Amygdala (tissue), 56 donors: ENCODE measurements around the gene AP5M1.
"Not testable (repeated sequence)": the region's sequence is repeated elsewhere in the genome, so short reads cannot be mapped to it uniquely, and the experiment has no call there.

Experiments
- DNase-seq, 56 donors: peaks; one replicate each; lab custom pipeline; 2025; lab: John Stamatoyannopoulos, UW

Gene AP5M1, protein sequence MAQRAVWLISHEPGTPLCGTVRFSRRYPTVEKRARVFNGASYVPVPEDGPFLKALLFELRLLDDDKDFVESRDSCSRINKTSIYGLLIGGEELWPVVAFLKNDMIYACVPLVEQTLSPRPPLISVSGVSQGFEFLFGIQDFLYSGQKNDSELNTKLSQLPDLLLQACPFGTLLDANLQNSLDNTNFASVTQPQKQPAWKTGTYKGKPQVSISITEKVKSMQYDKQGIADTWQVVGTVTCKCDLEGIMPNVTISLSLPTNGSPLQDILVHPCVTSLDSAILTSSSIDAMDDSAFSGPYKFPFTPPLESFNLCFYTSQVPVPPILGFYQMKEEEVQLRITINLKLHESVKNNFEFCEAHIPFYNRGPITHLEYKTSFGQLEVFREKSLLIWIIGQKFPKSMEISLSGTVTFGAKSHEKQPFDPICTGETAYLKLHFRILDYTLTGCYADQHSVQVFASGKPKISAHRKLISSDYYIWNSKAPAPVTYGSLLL

DNA sequence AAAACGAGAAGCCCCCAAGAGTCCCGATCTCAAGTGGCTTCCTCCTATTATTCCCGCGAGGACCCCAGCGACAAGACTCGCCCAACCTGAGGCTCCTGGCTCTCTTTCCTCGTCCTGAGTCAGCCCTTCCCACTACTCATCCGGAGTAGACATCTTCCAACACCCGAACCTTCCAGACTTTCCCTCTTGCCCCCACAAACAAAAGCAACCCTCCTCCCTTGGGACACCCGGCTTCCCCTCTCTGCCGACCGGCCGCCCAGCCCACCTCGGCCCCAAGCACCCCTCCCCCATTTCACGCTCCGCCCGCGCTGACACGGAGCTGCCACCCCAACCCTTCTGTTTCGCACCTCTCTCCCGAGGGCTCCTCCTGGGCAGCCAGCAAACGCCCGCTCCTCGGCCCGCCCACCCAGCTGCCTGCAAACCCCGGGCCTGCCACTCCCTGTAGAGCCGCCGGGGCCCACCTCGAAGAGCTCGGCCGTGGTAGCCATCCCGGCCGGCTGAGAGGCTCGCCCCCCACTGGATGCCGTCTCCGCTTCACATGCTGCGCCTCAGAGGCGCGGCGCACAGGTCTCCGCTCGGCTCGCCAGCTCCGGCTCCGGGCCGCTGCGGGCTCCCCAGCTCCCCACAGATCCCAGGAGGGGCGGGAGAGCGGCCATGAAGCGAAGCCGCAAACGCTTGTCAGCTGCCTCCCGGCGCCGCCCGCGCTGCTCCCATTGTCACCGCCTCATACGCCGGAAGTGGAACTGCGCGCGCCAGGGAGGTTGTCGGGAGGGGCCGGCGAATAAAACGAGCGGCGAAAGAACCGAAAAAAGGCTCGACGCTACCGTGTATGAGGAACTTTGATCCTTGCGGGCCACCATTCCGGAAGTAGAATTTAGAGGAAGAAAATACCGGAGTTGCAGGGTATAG is at the start of gene AP5M1, which contains the start of gene EXOC5:
AP5M1 (plus strand) TSS at position 811 of the 909 bp plus-strand sequence. CDS start 344 bp downstream, outside the sequence.
EXOC5 (minus strand) TSS at position 745 of the 909 bp plus-strand sequence; CDS start at position 488, 257 bp downstream.
- peak; percentile 55 to 95 (median 85) for DNase-seq

DNA sequence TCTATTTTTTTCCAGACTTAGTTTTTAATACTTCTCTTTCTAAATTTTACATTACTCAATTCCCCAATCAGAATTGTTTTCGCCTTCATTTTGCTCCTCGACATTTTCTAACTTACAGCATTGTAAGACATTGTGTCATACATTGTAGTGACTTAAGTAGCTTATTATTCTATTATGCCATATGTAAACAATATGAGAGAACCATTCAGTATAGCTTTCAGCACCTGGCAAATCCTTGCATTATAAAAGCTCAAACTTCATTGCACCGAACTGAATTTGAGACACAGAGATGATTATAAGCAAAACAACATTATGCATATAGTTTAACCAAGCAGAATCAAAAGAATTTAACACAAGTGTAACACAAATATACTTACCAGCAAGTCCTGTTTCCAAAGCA is 46.8 kb upstream of the AP5M1 start:
- DNase-seq, result no peak

- DNase-seq, result no peak
These were observed 41.7 kb upstream of the AP5M1 start for GRCh38 chr14:57227083-57227482.

DNA sequence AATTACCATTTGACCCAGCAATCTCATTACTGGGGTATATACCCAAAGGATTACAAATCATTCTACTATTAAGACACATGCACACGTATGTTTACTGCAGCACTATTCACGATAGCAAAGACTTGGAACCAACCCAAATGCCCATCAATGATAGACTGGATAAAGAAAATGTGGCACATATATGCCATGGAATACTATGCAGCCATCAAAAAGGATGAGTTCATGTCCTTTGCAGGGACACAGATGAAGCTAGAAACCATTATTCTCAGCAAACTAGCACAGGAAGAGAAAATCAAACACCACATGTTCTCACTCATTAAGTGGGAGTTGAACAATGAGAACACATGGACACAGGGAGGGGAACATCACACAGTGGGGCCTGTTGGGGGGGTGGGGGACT is 40.5 kb upstream of the AP5M1 start:
- DNase-seq, result not testable (repeated sequence)

DNA sequence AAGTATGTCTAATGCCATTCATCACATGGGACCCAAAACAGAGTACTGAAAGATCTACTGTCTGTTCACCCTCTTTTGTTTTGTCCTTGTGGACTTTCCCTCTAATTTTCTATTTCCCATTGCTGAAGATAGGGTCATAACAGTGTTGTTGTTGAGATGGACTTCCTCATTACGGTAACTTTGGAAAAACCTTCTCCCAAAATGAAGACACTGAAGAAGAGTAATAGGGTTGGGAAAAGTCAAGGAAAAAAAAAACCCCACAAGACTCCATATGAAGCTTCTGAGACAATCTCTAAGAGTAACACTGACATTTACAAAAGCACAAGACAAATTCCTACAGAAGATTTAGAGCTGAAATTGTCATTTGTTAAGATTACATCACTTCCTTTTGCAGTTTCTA is 36.8 kb upstream of the AP5M1 start:
- DNase-seq, result no peak

- not testable (repeated sequence) for DNase-seq
These were observed 28.7 kb upstream of the AP5M1 start for GRCh38 chr14:57240115-57240514.

DNA sequence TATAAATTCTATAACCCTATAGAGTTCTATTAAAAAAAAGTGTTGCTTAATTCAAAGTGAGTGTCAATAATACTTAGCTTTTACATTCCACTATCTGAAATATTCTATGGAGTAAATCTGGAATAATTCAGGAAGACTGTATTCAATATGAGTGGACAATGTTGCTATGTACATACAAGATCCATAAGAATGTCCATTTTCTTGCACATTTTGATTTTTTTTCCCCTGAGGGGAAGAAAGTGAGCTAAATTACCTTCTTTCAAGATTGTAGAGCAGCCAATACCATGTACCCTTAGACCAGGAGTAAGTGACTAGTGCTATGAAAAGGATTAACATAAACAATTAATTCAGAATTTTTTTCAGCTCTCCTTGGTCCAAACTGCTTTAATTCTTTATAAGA is 25.5 kb upstream of the AP5M1 start:
- no peak for DNase-seq

GRCh38 chr14:57244106-57244505 is 24.7 kb upstream of the AP5M1 start:
- DNase-seq, result no peak

GRCh38 chr14:57245941-57246340 is 22.8 kb upstream of the AP5M1 start:
- DNase-seq, result no peak

- no peak for DNase-seq
These were observed 21.7 kb upstream of the AP5M1 start for GRCh38 chr14:57246933-57247657.

GRCh38 chr14:57254884-57255283 is 13.9 kb upstream of the AP5M1 start:
- DNase-seq, result no peak

DNA sequence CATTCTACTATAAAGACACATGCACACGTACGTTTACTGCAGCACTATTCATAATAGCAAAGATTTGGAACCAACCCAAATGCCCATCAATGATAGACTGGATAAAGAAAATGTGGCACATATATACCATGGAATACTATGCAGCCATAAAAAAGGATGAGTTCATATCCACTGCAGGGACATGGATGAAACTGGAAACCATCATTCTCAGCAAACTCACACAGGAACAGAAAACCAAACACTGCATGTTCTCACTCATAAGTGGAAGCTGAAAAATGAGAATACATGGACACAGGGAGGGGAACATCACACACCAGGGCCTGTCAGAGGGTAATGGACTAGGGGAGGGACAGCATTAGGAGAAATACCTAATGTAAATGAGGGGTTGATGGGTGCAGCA is 10.6 kb upstream of the AP5M1 start:
- DNase-seq, result not testable (repeated sequence)

- no peak for DNase-seq
These were observed 9.1 kb upstream of the AP5M1 start for GRCh38 chr14:57259672-57260071.

DNA sequence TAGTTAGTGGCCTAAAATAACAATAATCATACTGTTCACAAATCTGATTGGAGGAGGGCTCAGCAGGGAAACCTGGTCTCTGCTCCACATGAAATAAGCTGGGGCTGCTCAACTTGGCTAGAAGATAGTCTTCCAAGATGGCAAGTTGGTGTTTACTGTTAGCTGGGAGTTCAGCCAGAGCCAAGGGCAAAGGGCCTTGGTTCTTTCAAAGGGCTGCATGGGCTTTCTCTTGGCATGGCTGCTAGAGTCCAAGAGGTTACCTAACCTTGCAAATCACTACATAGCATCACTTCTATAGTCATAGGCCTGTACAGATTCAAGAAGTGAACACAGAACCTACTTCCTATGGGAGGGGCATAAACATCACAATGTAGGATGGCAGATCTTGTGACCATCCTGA is 7.2 kb upstream of the AP5M1 start:
- DNase-seq, result no peak

- DNase-seq, result no peak
These were observed 6.7 kb upstream of the AP5M1 start for GRCh38 chr14:57262117-57262516.

DNA sequence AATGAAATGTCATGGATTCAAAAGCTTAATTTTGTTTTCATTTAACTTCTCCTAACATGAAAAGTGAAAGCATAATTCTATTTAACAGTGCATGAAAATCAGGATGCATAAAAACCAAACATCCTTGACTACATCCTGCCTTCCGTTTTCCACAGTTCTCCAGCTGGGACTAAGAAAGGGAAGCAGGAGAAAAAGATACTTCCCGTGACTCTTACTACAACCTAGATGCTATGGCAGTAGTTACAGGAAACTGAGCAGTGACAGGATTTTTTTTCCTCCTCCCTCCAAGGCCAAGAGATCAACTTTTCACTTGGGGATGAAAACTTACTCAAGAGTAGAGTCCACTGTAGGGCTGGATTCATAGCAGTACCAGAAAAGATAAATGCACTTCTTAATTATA is 2.7 kb upstream of the AP5M1 start:
- no peak for DNase-seq

GRCh38 chr14:57273236-57273635 is 4.5 kb downstream of the AP5M1 start:
- DNase-seq, result no peak

DNA sequence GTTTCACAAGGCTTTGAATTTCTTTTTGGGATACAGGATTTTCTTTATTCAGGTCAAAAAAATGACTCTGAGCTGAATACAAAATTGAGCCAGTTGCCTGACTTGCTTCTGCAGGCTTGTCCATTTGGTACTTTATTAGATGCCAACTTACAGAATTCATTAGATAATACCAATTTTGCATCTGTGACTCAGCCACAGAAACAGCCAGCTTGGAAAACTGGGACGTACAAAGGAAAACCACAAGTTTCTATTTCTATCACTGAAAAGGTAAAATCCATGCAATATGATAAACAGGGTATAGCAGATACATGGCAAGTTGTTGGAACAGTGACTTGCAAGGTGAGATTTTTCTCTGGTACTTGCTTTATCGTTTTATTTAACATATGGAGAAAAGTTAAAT is 5.8 kb downstream of the AP5M1 start:
- no peak for DNase-seq

GRCh38 chr14:57275023-57275664 is 6.4 kb downstream of the AP5M1 start:
- no peak for DNase-seq

DNA sequence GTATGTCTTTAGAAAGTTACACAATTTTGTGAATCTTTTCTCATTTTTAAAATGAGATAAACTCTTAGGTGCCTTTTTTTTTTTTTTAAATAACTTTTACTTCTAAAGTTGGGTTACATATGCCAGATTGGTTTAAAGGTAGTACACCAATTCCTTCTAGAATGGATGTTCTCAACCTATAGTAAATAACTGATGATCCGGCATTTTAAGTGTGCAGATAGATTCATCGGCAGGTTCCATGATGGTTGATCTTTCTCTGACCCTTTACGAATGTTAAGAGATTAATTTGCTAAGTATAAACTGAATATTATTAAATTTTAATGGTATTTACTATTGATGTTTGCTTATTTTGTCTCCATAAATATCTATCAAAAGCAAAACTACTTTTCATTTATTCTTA is 8.3 kb downstream of the AP5M1 start:
- DNase-seq, result no peak
